ENCODE results near the gene AMZ2. TPM values are rescaled to one million over a fixed set of nuclear protein-coding genes. Genes with fewer than 3 reads are reported as not detected.
A peak's percentile ranks its signal among the peaks of the same experiment; 100 is the strongest.
"Not testable (repeated sequence)": the region's sequence is repeated elsewhere in the genome, so short reads cannot be mapped to it uniquely, and the experiment has no call there.

Gene AMZ2
- total RNA-seq, 1 experiment from 2014 or later, result 187 TPM

- peaks cover 11% of the 10 kb centered on the region for H3K36me3 ChIP-seq
- no peak for DNase-seq
- no peaks in the 10 kb centered on the region for H3K9me3 ChIP-seq
- no peaks in the 10 kb centered on the region for H3K27me3 ChIP-seq
- no peak overlapping the region for H3K4me3 ChIP-seq
These were observed 12.4 kb downstream of the AMZ2 start for GRCh38 chr17:68260051-68260762.

- not testable (repeated sequence) for DNase-seq, H3K9me3 ChIP-seq, H3K27me3 ChIP-seq, H3K4me3 ChIP-seq, H3K36me3 ChIP-seq
These were observed 14.6 kb downstream of the AMZ2 start for GRCh38 chr17:68262467-68262866.

GRCh38 chr17:68263101-68263681 is 15.3 kb downstream of the AMZ2 start:
- not testable (repeated sequence) for H3K4me3 ChIP-seq, H3K36me3 ChIP-seq, H3K27me3 ChIP-seq, H3K9me3 ChIP-seq, DNase-seq

DNA sequence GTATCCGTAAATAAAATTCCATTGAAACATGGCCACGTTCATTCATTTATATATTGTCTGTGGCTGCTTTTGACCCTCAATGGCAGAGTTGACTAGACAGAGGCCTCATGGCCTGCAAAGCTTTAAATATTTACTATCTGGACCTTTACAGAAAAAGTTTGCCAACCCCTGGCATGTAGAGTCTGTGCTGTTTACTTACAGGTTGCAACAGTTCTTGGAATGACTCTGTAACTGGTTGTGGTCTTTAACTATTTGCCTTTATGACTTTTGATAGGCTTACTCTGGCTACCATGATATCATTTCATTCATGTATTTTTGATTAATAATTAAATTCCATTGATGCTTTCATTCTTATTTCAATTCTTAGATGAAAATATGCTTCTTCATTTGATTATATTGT is 18.0 kb downstream of the AMZ2 start:
- H3K9me3 ChIP-seq, H3K36me3 ChIP-seq, H3K27me3 ChIP-seq, DNase-seq, H3K4me3 ChIP-seq: not testable (repeated sequence)

GRCh38 chr17:68273722-68274121 is 25.9 kb downstream of the AMZ2 start:
- Histone ChIP-seq H3K36me3 (peaks cover 13% of the 10 kb centered on the region), H3K4me3 (no peak overlapping the region), H3K27me3 (no peaks in the 10 kb centered on the region), H3K9me3 (peaks cover 5% of the 10 kb centered on the region)
- DNase-seq, result no peak

DNA sequence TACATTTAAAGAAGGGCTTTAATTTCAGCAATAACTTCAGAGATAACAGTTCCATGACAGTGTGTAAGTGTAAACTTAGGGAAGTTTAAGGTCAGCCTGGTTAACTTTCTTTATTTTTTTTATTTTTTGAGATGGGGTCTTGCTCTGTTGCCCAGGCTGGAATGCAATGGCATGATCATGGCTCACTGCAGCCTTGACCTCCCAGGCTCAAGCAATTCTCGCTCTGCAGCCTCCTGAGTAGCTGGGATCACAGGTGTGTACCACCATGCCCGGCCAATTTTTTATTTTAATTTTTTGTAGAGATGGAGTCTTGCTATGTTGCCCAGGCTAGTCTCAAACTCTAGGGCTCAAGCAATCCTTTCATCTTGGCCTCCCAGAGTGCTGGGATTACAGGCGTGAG is 28.5 kb downstream of the AMZ2 start:
- peaks cover 19% of the 10 kb centered on the region for H3K36me3 ChIP-seq
- not testable (repeated sequence) for H3K4me3 ChIP-seq, H3K9me3 ChIP-seq, DNase-seq, H3K27me3 ChIP-seq

DNA sequence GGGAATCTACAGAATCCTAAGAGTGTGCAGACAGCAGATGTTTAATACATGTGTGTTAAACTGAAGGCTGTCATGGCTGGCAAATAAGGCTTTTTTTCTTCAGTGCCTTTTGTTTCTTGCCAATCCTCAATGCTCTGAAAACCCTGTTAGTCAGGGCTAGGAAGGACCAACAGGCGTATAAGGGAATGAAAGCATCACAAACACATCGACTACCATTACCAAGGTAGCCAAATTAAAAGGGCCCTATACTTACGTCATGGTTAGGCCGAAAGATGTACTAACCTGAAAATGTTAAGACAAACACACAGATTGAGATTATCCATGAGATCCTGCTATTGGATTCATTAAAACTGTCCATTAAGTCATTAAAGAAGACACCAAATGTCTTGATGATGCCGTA is 30.0 kb downstream of the AMZ2 start:
- Histone ChIP-seq H3K4me3 (no peak overlapping the region), H3K9me3 (peaks cover 5% of the 10 kb centered on the region), H3K27me3 (no peaks in the 10 kb centered on the region), H3K36me3 (peaks cover 19% of the 10 kb centered on the region)
- DNase-seq, result no peak

DNA sequence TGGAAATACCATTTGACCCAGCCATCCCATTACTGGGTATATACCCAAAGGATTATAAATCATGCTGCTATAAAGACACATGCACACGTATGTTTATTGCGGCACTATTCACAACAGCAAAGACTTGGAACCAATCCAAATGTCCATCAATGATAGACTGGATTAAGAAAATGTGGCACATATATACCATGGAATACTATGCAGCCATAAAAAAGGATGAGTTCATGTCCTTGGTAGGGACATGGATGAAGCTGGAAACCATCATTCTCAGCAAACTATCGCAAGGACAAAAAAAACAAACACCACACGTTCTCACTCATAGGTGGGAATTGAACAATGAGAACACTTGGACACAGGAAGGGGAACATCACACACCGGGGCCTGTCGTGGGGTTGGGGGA is 34.1 kb downstream of the AMZ2 start:
- H3K9me3 ChIP-seq, H3K4me3 ChIP-seq, DNase-seq, H3K27me3 ChIP-seq: not testable (repeated sequence)
- H3K36me3 ChIP-seq, result peaks cover 15% of the 10 kb centered on the region

DNA sequence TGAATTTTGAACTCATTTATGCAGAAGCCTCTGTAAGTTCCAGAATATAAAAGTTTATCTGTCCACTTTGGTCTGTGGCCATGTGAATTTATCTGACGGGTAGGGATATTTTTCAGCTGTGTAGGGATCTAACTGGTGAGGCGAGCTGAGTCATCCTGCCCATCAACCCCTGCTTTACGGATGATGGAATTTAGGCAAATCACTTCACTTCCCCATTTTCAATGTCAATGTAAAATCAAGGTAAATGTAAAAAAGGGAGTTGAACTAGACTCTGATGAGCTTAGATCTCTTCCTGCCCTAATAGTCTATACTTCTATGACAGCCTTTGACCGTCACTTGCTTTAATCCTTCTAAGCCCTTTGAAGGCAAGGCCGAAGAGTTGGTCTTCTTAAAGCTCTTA is 40.5 kb downstream of the AMZ2 start:
- Histone ChIP-seq H3K27me3 (no peaks in the 10 kb centered on the region), H3K36me3 (no peaks in the 10 kb centered on the region), H3K9me3 (no peaks in the 10 kb centered on the region), H3K4me3 (no peak overlapping the region)
- DNase-seq, result peak; percentile 30

GRCh38 chr17:68288804-68289203 is 41.0 kb downstream of the AMZ2 start:
- no peaks in the 10 kb centered on the region for H3K9me3 ChIP-seq
- no peak overlapping the region for H3K4me3 ChIP-seq
- H3K27me3 ChIP-seq, result no peaks in the 10 kb centered on the region
- no peaks in the 10 kb centered on the region for H3K36me3 ChIP-seq
- DNase-seq, result no peak

DNA sequence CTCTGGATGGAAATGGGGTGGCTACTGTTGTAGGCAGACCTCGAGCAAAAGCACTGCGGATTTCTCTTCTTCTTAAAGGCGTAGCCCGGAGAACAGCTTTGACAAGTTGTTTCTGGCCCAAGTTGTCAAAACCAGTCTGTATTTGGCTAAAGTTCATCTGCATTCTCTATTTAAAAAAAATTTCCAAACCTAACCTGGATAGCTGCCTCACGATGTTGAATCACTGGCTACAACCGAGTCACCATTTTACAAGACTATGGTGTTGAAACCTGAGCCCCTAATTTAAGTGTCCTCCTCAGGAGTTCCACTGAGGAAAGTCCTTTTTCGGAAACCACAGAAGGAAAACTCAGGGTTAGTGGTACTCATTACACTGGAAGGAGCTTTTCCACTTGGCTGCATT is 41.6 kb downstream of the AMZ2 start:
- H3K27me3 ChIP-seq, result no peaks in the 10 kb centered on the region
- no peaks in the 10 kb centered on the region for H3K36me3 ChIP-seq
- no peaks in the 10 kb centered on the region for H3K9me3 ChIP-seq
- DNase-seq, result peak; percentile 18
- H3K4me3 ChIP-seq, result peak overlapping the region; percentile 75

DNA sequence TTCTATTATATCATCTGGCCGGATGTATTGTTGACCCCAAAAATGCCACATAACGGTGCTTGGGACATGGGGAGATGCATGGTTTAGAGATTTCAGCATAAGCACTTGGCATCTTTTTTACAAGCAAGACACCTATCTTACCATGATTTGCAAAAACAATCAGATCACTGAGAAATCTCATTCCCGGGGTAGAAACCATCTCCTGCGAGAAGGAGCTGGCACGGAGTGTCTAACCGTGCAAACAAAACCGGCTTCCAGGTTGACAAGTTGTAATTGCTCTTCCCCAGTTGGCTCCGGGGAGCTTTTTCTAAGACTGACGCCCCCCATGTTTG is 42.1 kb downstream of the AMZ2 start:
- Histone ChIP-seq H3K9me3 (no peaks in the 10 kb centered on the region), H3K36me3 (no peaks in the 10 kb centered on the region), H3K27me3 (no peaks in the 10 kb centered on the region), H3K4me3 (peak overlapping the region; percentile 75)
- DNase-seq, result peak; percentile 17

GRCh38 chr17:68290268-68290954 is 42.6 kb downstream of the AMZ2 start:
- H3K4me3 ChIP-seq, result peak overlapping the region; percentile 75
- H3K9me3 ChIP-seq, result no peaks in the 10 kb centered on the region
- peak; percentile 46 for DNase-seq
- H3K27me3 ChIP-seq, result no peaks in the 10 kb centered on the region
- H3K36me3 ChIP-seq, result no peaks in the 10 kb centered on the region

- Histone ChIP-seq H3K4me3 (peak within 1 kb of the TSS; percentile 75), H3K9me3 (no peaks in the 10 kb centered on the region), H3K36me3 (no peaks in the 10 kb centered on the region), H3K27me3 (no peaks in the 10 kb centered on the region)
- DNase-seq, result peak; percentile 87
These were observed 43.4 kb downstream of the AMZ2 start, which contains the start of the genes ARSG and SLC16A6 for GRCh38 chr17:68290955-68291835. ARSG (plus strand) TSS chr17:68291495; CDS start chr17:68307494, 15,999 bp downstream. SLC16A6 (minus strand) TSS chr17:68291127; CDS start chr17:68278320, 12,807 bp downstream.

GRCh38 chr17:68291836-68292688 is 44.2 kb downstream of the AMZ2 start:
- no peaks in the 10 kb centered on the region for H3K36me3 ChIP-seq
- H3K9me3 ChIP-seq, result no peaks in the 10 kb centered on the region
- H3K27me3 ChIP-seq, result no peaks in the 10 kb centered on the region
- H3K4me3 ChIP-seq, result peak overlapping the region; percentile 75
- DNase-seq, result peak; percentile 86

GRCh38 chr17:68292689-68293040 is 44.8 kb downstream of the AMZ2 start:
- Histone ChIP-seq H3K36me3 (no peaks in the 10 kb centered on the region), H3K27me3 (no peaks in the 10 kb centered on the region), H3K9me3 (no peaks in the 10 kb centered on the region), H3K4me3 (peak overlapping the region; percentile 75)
- no peak for DNase-seq

Measured in MG63 (cell line).